ENCODE results near the gene MVB12B.

The MVB12B gene

GRCh38 chr9:126386088-126386487 is 59.5 kb downstream of the MVB12B start:
- 79 to 88% methylated on average over 5 of the region's 5 CpGs for WGBS, 2 experiments
- Histone ChIP-seq H3K27ac (ENCODE audit: insufficient read depth, low read depth, low read length, poor library complexity, severe bottlenecking) (no peak overlapping the region), H3K36me3 (ENCODE audit: control insufficient read depth, insufficient read depth, low read length) (peaks cover 6% of the 10 kb centered on the region), H3K27me3 (ENCODE audit: control insufficient read depth, insufficient read depth, low read length, poor library complexity, severe bottlenecking) (no peaks in the 10 kb centered on the region), H3K4me3 (ENCODE audit: insufficient read depth, low read depth, low read length) (no peak overlapping the region), H3K9me3 (ENCODE audit: control insufficient read depth, low read length) (no peaks in the 10 kb centered on the region), H3K4me1 (ENCODE audit: control insufficient read depth, insufficient read depth, low read length) (no peaks in the 10 kb centered on the region)

- Histone ChIP-seq H3K27ac (ENCODE audit: insufficient read depth, low read depth, low read length, poor library complexity, severe bottlenecking) (no peak overlapping the region), H3K9me3 (ENCODE audit: control insufficient read depth, low read length) (no peaks in the 10 kb centered on the region), H3K4me3 (ENCODE audit: insufficient read depth, low read depth, low read length) (no peak overlapping the region), H3K4me1 (ENCODE audit: control insufficient read depth, insufficient read depth, low read length) (no peaks in the 10 kb centered on the region), H3K36me3 (ENCODE audit: control insufficient read depth, insufficient read depth, low read length) (peaks cover 6% of the 10 kb centered on the region), H3K27me3 (ENCODE audit: control insufficient read depth, insufficient read depth, low read length, poor library complexity, severe bottlenecking) (no peaks in the 10 kb centered on the region)
- WGBS, 2 experiments, result 88 to 91% methylated on average over 6 of the region's 6 CpGs
Observed at GRCh38 chr9:126386776-126387175, 60.1 kb downstream of the MVB12B start.

DNA sequence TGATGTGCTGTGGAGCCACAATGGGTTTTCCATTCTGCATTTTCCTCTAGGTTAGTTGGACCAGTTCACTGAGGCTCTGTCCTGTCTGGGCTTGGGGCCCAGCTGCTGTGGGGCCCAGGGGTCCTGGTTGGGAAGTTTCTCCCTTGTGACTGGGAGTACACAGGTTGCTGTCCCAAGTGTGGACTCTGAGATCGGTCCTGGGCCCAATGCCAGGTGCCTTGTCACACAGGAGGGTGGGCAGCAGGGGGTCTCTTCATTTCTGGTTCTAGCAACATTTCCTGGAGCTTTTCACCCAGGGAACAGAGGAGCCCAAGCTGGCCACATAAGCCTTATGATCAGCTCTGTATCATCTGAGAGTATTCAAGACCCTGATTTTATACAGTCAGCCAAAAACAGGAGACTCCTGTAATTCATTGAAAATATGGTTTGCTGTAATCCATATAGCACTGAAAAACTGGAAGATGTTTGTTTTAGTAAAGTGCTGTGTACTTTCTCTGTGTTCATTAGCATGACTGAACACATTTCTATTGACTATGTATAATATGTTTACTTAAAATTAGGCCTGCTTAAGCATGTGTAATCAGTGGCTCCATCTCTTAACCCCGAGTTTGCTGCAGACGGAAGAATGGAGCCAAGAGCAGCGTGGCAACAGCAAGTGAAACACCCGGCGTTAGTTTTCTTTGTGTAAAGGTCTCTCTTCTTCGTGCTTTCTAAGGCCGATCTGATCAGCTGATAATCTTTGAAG is 62.5 kb downstream of the MVB12B start:
- H3K9me3 ChIP-seq (ENCODE audit: control insufficient read depth, low read length), result no peaks in the 10 kb centered on the region
- H3K4me1 ChIP-seq (ENCODE audit: control insufficient read depth, insufficient read depth, low read length), result no peaks in the 10 kb centered on the region
- no peaks in the 10 kb centered on the region for H3K27me3 ChIP-seq (ENCODE audit: control insufficient read depth, insufficient read depth, low read length, poor library complexity, severe bottlenecking)
- peaks cover 6% of the 10 kb centered on the region for H3K36me3 ChIP-seq (ENCODE audit: control insufficient read depth, insufficient read depth, low read length)
- WGBS, 2 experiments, result 94 to 95% methylated on average over 8 of the region's 8 CpGs
- no peak overlapping the region for H3K4me3 ChIP-seq (ENCODE audit: insufficient read depth, low read depth, low read length)
- H3K27ac ChIP-seq (ENCODE audit: insufficient read depth, low read depth, low read length, poor library complexity, severe bottlenecking), result no peak overlapping the region

DNA sequence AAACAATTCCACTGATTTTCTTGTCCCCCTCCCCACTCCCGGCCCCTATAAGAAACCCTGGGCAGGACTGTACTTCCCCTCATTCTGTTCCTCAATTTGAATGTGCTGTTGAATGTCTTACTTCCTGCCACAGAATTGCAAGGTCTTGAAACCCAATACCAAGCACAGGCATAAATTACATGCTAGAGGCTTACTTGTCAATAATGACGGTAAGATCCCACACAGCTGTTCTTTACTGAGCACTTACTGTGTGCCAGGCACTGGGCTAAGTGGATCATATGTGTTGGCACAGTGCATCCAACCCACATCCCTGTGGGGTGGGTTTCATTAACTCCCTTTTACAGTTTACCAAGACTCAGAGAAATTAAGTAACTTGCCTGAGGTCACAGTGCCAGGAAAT is 63.4 kb downstream of the MVB12B start:
- Histone ChIP-seq H3K27me3 (ENCODE audit: control insufficient read depth, insufficient read depth, low read length, poor library complexity, severe bottlenecking) (no peaks in the 10 kb centered on the region), H3K27ac (ENCODE audit: insufficient read depth, low read depth, low read length, poor library complexity, severe bottlenecking) (no peak overlapping the region), H3K4me3 (ENCODE audit: insufficient read depth, low read depth, low read length) (no peak overlapping the region), H3K4me1 (ENCODE audit: control insufficient read depth, insufficient read depth, low read length) (no peaks in the 10 kb centered on the region), H3K9me3 (ENCODE audit: control insufficient read depth, low read length) (no peaks in the 10 kb centered on the region), H3K36me3 (ENCODE audit: control insufficient read depth, insufficient read depth, low read length) (peaks cover 6% of the 10 kb centered on the region)
- WGBS, 2 experiments, result 89 to 90% methylated on average over 2 of the region's 2 CpGs

- Histone ChIP-seq H3K27me3 (ENCODE audit: control insufficient read depth, insufficient read depth, low read length, poor library complexity, severe bottlenecking) (no peaks in the 10 kb centered on the region), H3K36me3 (ENCODE audit: control insufficient read depth, insufficient read depth, low read length) (peaks cover 8% of the 10 kb centered on the region), H3K27ac (ENCODE audit: insufficient read depth, low read depth, low read length, poor library complexity, severe bottlenecking) (no peak overlapping the region), H3K4me1 (ENCODE audit: control insufficient read depth, insufficient read depth, low read length) (no peaks in the 10 kb centered on the region), H3K9me3 (ENCODE audit: control insufficient read depth, low read length) (no peaks in the 10 kb centered on the region), H3K4me3 (ENCODE audit: insufficient read depth, low read depth, low read length) (no peak overlapping the region)
- WGBS, 2 experiments, result 91% methylated on average over 9 of the region's 9 CpGs
Observed at GRCh38 chr9:126390923-126391322, 64.3 kb downstream of the MVB12B start.

DNA sequence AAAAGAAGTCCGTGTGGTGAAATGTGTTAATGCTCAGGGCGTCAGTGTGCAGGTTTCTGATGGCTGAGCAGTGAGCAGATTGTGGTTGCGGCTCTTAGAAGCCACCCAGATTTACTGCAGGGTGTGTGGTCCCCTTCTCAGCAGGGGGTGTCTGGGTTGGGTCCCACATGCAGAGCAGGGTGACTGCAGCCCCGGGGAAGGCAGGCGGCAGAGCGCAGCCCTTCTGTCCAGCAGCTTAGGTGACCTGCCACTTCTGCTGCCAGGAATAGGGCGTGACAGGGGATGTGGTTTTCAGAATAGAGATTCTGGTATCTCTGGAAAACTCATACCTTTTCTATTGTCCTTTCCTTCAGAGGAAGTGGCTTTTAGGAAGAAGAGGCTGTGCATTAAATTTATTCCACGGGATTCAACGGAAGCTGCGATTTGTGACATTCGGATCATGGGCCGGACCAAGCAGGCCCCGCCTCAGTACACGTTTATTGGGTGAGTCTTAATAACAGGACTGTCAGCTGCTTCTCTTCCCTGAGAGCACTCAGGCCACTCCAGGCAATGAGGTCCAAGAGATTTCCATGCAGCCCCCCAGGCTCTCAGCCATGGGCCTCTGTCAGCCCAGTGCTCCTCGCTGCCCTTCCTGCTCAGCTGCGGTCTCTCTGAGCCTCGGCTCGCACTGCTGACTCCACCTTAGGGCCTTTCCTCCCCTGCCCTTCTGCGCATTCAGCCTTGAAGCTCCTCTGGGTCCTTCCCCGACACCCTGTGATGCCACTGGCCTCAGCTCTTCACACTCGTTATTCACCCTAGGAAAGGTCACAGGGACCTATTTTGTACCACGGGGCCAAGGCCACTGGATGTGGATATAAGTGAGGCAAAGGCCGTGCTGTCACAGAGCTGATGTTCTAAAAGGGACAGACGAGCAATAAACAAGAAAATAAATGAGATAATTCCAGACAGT is 65.4 kb downstream of the MVB12B start:
- peaks cover 11% of the 10 kb centered on the region for H3K36me3 ChIP-seq (ENCODE audit: control insufficient read depth, insufficient read depth, low read length)
- WGBS, 2 experiments, result 95% methylated on average over 24 of the region's 24 CpGs
- H3K9me3 ChIP-seq (ENCODE audit: control insufficient read depth, low read length), result no peaks in the 10 kb centered on the region
- H3K4me3 ChIP-seq (ENCODE audit: insufficient read depth, low read depth, low read length), result no peak overlapping the region
- no peaks in the 10 kb centered on the region for H3K4me1 ChIP-seq (ENCODE audit: control insufficient read depth, insufficient read depth, low read length)
- no peak overlapping the region for H3K27ac ChIP-seq (ENCODE audit: insufficient read depth, low read depth, low read length, poor library complexity, severe bottlenecking)
- no peaks in the 10 kb centered on the region for H3K27me3 ChIP-seq (ENCODE audit: control insufficient read depth, insufficient read depth, low read length, poor library complexity, severe bottlenecking)

GRCh38 chr9:126392662-126393371 is 66.2 kb downstream of the MVB12B start:
- H3K36me3 ChIP-seq (ENCODE audit: control insufficient read depth, insufficient read depth, low read length), result peaks cover 7% of the 10 kb centered on the region
- H3K4me1 ChIP-seq (ENCODE audit: control insufficient read depth, insufficient read depth, low read length), result no peaks in the 10 kb centered on the region
- WGBS, 2 experiments, result 92 to 93% methylated on average over 9 of the region's 9 CpGs
- no peak overlapping the region for H3K27ac ChIP-seq (ENCODE audit: insufficient read depth, low read depth, low read length, poor library complexity, severe bottlenecking)
- no peaks in the 10 kb centered on the region for H3K27me3 ChIP-seq (ENCODE audit: control insufficient read depth, insufficient read depth, low read length, poor library complexity, severe bottlenecking)
- no peaks in the 10 kb centered on the region for H3K9me3 ChIP-seq (ENCODE audit: control insufficient read depth, low read length)
- H3K4me3 ChIP-seq (ENCODE audit: insufficient read depth, low read depth, low read length), result no peak overlapping the region

- H3K27me3 ChIP-seq (ENCODE audit: control insufficient read depth, insufficient read depth, low read length, poor library complexity, severe bottlenecking), result no peaks in the 10 kb centered on the region
- peaks cover 7% of the 10 kb centered on the region for H3K36me3 ChIP-seq (ENCODE audit: control insufficient read depth, insufficient read depth, low read length)
- no peak overlapping the region for H3K27ac ChIP-seq (ENCODE audit: insufficient read depth, low read depth, low read length, poor library complexity, severe bottlenecking)
- H3K4me3 ChIP-seq (ENCODE audit: insufficient read depth, low read depth, low read length), result no peak overlapping the region
- no peaks in the 10 kb centered on the region for H3K4me1 ChIP-seq (ENCODE audit: control insufficient read depth, insufficient read depth, low read length)
- WGBS, 2 experiments, result 82 to 91% methylated on average over 4 to 6 of the region's 6 CpGs
- no peaks in the 10 kb centered on the region for H3K9me3 ChIP-seq (ENCODE audit: control insufficient read depth, low read length)
Observed at GRCh38 chr9:126393876-126394275, 67.2 kb downstream of the MVB12B start.

DNA sequence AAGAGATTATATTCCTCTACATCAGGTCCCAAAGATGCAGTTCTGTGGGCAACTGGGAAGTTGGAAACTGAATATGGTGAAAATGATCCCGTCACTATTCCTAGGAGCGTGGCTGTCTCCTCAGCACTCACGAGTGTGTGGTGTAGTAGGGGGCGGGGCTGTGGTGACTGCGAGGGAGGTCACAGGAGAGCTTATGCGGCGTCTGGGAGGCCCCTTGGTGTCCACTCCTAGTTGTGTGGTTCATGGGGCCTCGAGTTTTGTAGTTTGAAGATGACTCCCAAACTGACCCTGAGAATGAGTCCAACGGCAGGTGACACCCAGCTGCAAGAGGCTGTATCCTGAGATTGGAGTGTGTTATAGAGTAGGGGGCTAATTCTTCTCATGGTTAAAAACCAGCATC is 68.2 kb downstream of the MVB12B start:
- Histone ChIP-seq H3K4me3 (ENCODE audit: insufficient read depth, low read depth, low read length) (no peak overlapping the region), H3K36me3 (ENCODE audit: control insufficient read depth, insufficient read depth, low read length) (peaks cover 7% of the 10 kb centered on the region), H3K9me3 (ENCODE audit: control insufficient read depth, low read length) (no peaks in the 10 kb centered on the region), H3K27me3 (ENCODE audit: control insufficient read depth, insufficient read depth, low read length, poor library complexity, severe bottlenecking) (no peaks in the 10 kb centered on the region), H3K27ac (ENCODE audit: insufficient read depth, low read depth, low read length, poor library complexity, severe bottlenecking) (no peak overlapping the region), H3K4me1 (ENCODE audit: control insufficient read depth, insufficient read depth, low read length) (no peaks in the 10 kb centered on the region)
- WGBS, 2 experiments, result 87 to 88% methylated on average over 9 of the region's 9 CpGs
